ENCODE data around the gene CORT. TPM values are rescaled to one million over a fixed set of nuclear protein-coding genes. Genes with fewer than 3 reads are reported as not detected.
A peak's percentile ranks its signal among the peaks of the same experiment; 100 is the strongest.

CORT gene
- polyA plus RNA-seq, 2 of the 4 experiments (the other 2 are of a cell fraction), result 0.10 to 0.30 TPM

GRCh38 chr1:10421637-10422036 lies 28.2 kb upstream of the CORT start (continued):
- TF ChIP-seq RFX5 (IDR thresholded peaks at IDR 0.05) (no peak), RCOR1 (IDR thresholded peaks at IDR 0.05; ENCODE audit: low read depth, low read length) (no peak), SREBF2 (IDR thresholded peaks at IDR 0.05) (no peak), ZFP36 (IDR thresholded peaks at IDR 0.05; ENCODE audit: borderline replicate concordance, partially characterized antibody) (no peak), FOSB (CRISPR knock-in tag; IDR thresholded peaks at IDR 0.05) (no peak), SMC3 (IDR thresholded peaks at IDR 0.05) (no peak), HES2 (IDR thresholded peaks at IDR 0.05) (no peak), CTCF (IDR thresholded peaks at IDR 0.05) (no peak), HMGXB4 (CRISPR knock-in tag; IDR thresholded peaks at IDR 0.05; ENCODE audit: borderline replicate concordance) (no peak), POLR2A (IDR thresholded peaks at IDR 0.05; ENCODE audit: low read length) (no peak), JUNB (IDR thresholded peaks at IDR 0.05) (no peak), JUN (IDR thresholded peaks at IDR 0.05) (peak; percentile 7 to 49; a peak in 2 of 5 replicates), ATOH8 (CRISPR knock-in tag; IDR thresholded peaks at IDR 0.05; ENCODE audit: low read depth) (no peak), MAX (IDR thresholded peaks at IDR 0.05) (no peak), CEBPB (IDR thresholded peaks at IDR 0.05) (no peak), PBX3 (IDR thresholded peaks at IDR 0.05) (peak; percentile 14; the same call in 1 of the 2 replicates), HEYL (CRISPR knock-in tag; IDR thresholded peaks at IDR 0.05) (0 out of 2 replicates have a peak, but pooled peaks have one; percentile 19), HOXB5 (CRISPR knock-in tag; IDR thresholded peaks at IDR 0.05) (no peak), MAFK (IDR thresholded peaks at IDR 0.05; ENCODE audit: partially characterized antibody) (no peak), ZC3H11A (IDR thresholded peaks at IDR 0.05) (no peak)

GRCh38 chr1:10424034-10424433 lies 25.8 kb upstream of the CORT start:
- DNase-seq (ENCODE audit: low read depth in 1 of 2, low spot score in 1 of 2) (peak in 1 of 2 experiments; percentile 77), FAIRE-seq (no peak), ATAC-seq (peak; percentile 40 to 62)
- H3K27ac ChIP-seq, result peak overlapping the region; percentile 64 to 99
- ChIA-PET POLR2A (interaction anchor here (1.8 kb wide), 1 partner anchor 9 kb away, joined by 4 read pairs; no protein-coding TSS in a partner anchor), CTCF (interaction anchor here (1.4 to 3.4 kb wide), 3 partner anchors 9 to 47 kb away, joined by 3 to 26 read pairs (median 5); no protein-coding TSS in a partner anchor)
- TF ChIP-seq MAX (IDR thresholded peaks at IDR 0.05) (peak; percentile 55; the same call in 1 of the 2 replicates), USF2 (IDR thresholded peaks at IDR 0.05) (peak; percentile 30; the same call in 1 of the 2 replicates), NPAS2 (CRISPR knock-in tag; IDR thresholded peaks at IDR 0.05; ENCODE audit: borderline replicate concordance) (0 out of 2 replicates have a peak, but pooled peaks have one; percentile 3), HOXB13 (CRISPR knock-in tag; IDR thresholded peaks at IDR 0.05; ENCODE audit: low read depth) (no peak), HMGXB4 (CRISPR knock-in tag; IDR thresholded peaks at IDR 0.05; ENCODE audit: borderline replicate concordance) (no peak), RCOR1 (IDR thresholded peaks at IDR 0.05; ENCODE audit: low read depth, low read length) (no peak)
- H3K9me3 ChIP-seq, result no peaks in the 10 kb centered on the region
- peaks cover 65% of the 10 kb centered on the region for H3K4me1 ChIP-seq
- H3K4me2 ChIP-seq, result 0 out of 3 replicates have a peak overlapping the region, but pooled peaks have one; percentile 6
- 46% methylated on average over 5 of the region's 9 CpGs for WGBS (ENCODE audit: missing lambda C conversion rate)
- H3K4me3 ChIP-seq, result no peak overlapping the region

Measured in A549 (cell line).